ENCODE results near the gene RFX3. TPM values are rescaled to one million over a fixed set of nuclear protein-coding genes. Genes with fewer than 3 reads are reported as not detected.

The RFX3 gene
- total RNA-seq, 4 donors from 2014 or later, result 2.1 to 11.5 (median 7.3) TPM

DNA sequence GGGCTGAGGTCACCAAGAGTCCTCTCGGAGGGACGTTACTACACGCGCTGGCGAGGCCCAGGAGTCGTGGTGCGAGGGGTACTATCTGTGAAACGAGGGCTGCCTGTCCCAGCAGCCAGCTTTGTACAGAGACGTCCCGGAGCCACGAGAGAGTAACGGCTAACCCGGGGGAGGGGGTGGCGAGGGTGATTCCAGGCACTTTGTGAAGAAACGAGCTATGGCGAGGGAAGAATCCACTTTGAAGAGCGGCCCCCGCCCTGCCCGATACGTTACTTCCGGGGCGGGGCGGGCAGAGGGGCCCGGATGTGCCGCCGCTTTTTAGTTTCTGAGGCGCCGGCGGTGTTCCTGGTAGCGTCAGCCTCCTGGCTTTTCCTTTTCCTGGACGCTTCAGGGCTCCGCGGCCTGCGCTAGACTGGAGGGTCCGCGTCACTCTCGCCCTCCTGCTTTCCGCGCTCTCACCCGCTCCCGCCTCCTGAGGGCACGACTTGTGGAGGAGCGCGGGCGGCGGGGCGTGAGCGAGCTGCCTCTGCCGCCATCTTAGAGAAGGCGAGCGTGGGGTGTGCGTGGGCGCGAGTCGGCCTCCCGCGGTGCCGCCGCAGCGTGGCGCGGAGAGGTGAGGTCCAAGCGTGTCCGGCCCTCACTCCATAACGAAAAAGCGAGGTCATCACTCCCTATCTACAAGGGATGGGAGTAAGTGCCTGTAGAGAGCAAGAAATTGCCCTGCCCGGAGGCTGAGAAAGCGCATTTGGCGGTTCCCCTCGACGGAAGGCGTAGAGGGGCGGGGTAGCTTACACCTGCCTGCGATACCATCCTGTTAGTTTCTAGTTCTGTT is 580 bp upstream of the RFX3 start:
- in situ Hi-C loops (cut with MboI; ENCODE audit: low sequenced_read_pairs in 4 of 4), result loop anchor here in 1 of 4 donors (25.0 kb wide), 1 partner anchor 289 kb away; no protein-coding TSS in a partner anchor
- peaks cover 30 to 45% of the 10 kb centered on the region in 2 donors for H3K4me1 ChIP-seq

DNA sequence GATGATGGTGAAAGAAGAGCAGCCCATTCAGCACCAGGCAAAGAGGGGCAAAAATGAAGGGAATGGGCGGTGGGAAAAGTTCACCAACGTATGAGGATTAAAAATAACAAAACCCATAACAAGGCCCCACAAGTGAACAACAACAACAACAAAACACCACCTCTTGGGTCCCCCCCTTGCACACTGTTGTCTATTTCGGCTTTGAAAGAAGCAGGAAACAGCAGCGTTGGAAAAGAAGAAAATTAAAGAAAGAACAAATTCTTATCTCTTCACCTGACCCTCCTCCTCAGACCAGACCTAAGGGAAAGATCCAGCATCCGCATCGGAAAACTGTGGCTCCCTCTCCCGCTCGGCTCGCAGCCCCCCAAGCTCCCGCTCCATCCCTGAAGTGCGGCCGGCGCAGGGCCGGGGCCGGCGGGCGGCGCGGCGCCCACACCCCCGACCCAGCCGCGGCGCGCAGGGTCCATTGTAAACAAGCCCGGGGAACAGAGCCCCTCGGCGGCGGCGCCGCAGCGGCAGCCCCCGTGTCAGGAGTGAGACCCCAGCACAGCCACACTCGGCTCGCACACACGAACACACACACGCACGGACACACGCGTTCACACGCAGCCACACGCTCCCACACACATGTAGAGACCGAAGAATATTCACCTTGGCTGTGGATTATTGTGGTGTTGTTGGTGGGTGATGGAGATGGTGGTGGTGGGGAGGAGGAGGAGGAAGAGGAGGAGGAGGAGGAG is 535 bp downstream of the RFX3 start:
- Histone ChIP-seq H3K27me3 (no peaks in the 10 kb centered on the region), H3K36me3 (no peaks in the 10 kb centered on the region), H3K9me3 (no peaks in the 10 kb centered on the region), H3K4me3 (peak overlapping the region; percentile 79 to 95 (median 85)), H3K27ac (peak overlapping the region; percentile 97 to 100 (median 100)), H3K4me1 (peaks cover 28 to 52% of the 10 kb centered on the region in 2 donors)
- TF ChIP-seq CTCF (IDR thresholded peaks at IDR 0.05 in 4 of 5, conservative IDR thresholded peaks at IDR 0.05 in 1 of 5), result no peak
- TF ChIP-seq POLR2A (IDR thresholded peaks at IDR 0.05), result no peak
- in situ Hi-C loops (cut with MboI; ENCODE audit: low sequenced_read_pairs in 4 of 4) (loop anchor here in 1 of 4 donors (25.0 kb wide), 1 partner anchor 288 kb away; no protein-coding TSS in a partner anchor), intact Hi-C loops (cut with DNase I; ENCODE audit: low total_unique reads) (loop anchor here (5.0 kb wide), 2 partner anchors 58 to 772 kb away; no protein-coding TSS in a partner anchor)
- ATAC-seq (peak; percentile 0 to 10), DNase-seq (no peak)

More for the DNA sequence above, 580 bp upstream of the RFX3 start:
- DNase-seq, result peak; percentile 73 to 83
- Histone ChIP-seq H3K27me3 (no peaks in the 10 kb centered on the region), H3K27ac (peak overlapping the region; percentile 97 to 100 (median 100)), H3K9me3 (no peaks in the 10 kb centered on the region), H3K36me3 (no peaks in the 10 kb centered on the region), H3K4me3 (peak overlapping the region; percentile 79 to 95 (median 85))
- ATAC-seq, result peak; percentile 81 to 87
- intact Hi-C loops (cut with DNase I; ENCODE audit: low total_unique reads), result loop anchor here (1.0 to 5.0 kb wide), 4 partner anchors 59 to 1511 kb away; partner anchors contain the start of genes PUM3 and SMARCA2
- no peak for TF ChIP-seq CTCF (IDR thresholded peaks at IDR 0.05 in 4 of 5, conservative IDR thresholded peaks at IDR 0.05 in 1 of 5)
- peak; percentile 96 for TF ChIP-seq POLR2A (IDR thresholded peaks at IDR 0.05)

DNA sequence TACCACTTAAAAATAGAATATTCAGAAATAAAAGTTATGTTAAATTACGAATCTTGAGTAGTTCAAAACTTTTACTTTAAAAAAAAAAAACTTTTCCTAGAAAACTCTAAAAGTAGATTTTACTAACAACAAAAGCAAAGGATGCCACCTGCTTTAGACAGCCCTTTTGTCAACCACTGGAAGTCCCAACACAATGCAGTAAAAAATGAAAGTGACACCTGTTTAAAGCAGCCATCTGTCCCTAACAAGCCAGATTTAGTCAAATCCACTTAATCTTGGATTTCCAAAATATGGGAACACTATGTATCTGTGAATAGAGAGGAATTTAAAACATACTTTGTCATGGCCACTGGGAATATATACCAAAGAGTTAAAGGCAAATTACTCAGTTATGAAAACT is 3.8 kb downstream of the RFX3 start:
- DNase-seq, result no peak
- in situ Hi-C loops (cut with MboI; ENCODE audit: low sequenced_read_pairs in 4 of 4), result no loop called here
- H3K4me1 ChIP-seq, result peaks cover 15 to 51% of the 10 kb centered on the region in 2 donors

GRCh38 chr9:3520564-3520963 is 5.2 kb downstream of the RFX3 start:
- Histone ChIP-seq H3K27ac (peak overlapping the region; percentile 97 to 100 (median 100)), H3K36me3 (no peaks in the 10 kb centered on the region), H3K4me3 (peak overlapping the region in 3 of 4 donors; percentile 1 to 24 (median 19)), H3K27me3 (no peaks in the 10 kb centered on the region), H3K9me3 (no peaks in the 10 kb centered on the region), H3K4me1 (peaks cover 15 to 60% of the 10 kb centered on the region in 2 donors)
- in situ Hi-C loops (cut with MboI; ENCODE audit: low sequenced_read_pairs in 4 of 4), result no loop called here
- no peak for DNase-seq
- ATAC-seq, result no peak
- TF ChIP-seq CTCF (IDR thresholded peaks at IDR 0.05 in 4 of 5, conservative IDR thresholded peaks at IDR 0.05 in 1 of 5), result no peak
- no peak for TF ChIP-seq POLR2A (IDR thresholded peaks at IDR 0.05)
- intact Hi-C loops (cut with DNase I; ENCODE audit: low total_unique reads), result no loop called here

More for the DNA sequence above, 3.8 kb downstream of the RFX3 start:
- H3K4me3 ChIP-seq, result peak overlapping the region in 3 of 4 donors; percentile 31 to 95 (median 81)
- no peak for ATAC-seq
- TF ChIP-seq CTCF (IDR thresholded peaks at IDR 0.05 in 4 of 5, conservative IDR thresholded peaks at IDR 0.05 in 1 of 5) (no peak), POLR2A (IDR thresholded peaks at IDR 0.05) (no peak)
- intact Hi-C loops (cut with DNase I; ENCODE audit: low total_unique reads), result no loop called here
- no peaks in the 10 kb centered on the region for H3K36me3 ChIP-seq
- no peaks in the 10 kb centered on the region for H3K9me3 ChIP-seq
- H3K27ac ChIP-seq, result peak overlapping the region; percentile 97 to 100 (median 100)
- H3K27me3 ChIP-seq, result no peaks in the 10 kb centered on the region

Measured in gastrocnemius medialis (tissue), 4 donors.